WI38 (cell line): ENCODE results near the gene GFOD2.

Experiments used
- H3K4me3 ChIP-seq: 2 replicates; pipeline ENCODE4 v1.5.1; 2011; ENCODE audit warnings: low read depth, mild to moderate bottlenecking, control low read depth, low read length
- CTCF ChIP-seq: IDR thresholded peaks from 2 replicates; pipeline ENCODE4 v1.5.1; 2012; ENCODE audit warnings: low read depth, mild to moderate bottlenecking, control low read depth, low read length

Gene GFOD2

DNA sequence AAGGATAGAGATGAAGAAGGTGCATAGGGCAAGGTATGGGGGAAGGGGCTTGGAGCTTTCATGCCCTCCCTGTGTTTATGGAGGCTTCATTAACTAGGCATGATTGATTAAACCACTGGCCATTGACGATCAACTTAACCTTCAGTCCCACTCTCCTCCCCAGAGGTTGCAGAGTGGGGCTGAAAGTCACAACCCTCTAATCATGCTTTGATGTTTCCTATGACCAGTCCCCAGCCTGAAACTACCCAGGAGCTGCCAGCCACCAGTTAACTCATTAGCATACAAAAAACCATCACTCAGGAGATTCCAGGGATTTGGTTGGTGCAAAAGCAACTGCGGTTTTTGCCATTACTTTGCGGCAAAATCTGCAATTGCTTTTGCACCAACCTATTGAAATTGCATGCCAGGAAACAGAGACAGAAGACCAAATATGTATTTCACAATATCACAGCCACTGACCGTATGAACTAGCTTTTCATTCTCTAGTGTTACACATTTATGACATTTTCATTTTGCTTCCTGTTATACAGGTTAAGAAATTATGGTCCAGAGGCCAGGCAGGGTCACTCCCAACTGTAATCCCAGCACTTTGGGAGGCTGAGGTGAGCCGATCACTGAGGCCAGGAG is 5.4 kb downstream of the GFOD2 start:
- no peak for TF ChIP-seq CTCF
- no peak overlapping the region for H3K4me3 ChIP-seq

DNA sequence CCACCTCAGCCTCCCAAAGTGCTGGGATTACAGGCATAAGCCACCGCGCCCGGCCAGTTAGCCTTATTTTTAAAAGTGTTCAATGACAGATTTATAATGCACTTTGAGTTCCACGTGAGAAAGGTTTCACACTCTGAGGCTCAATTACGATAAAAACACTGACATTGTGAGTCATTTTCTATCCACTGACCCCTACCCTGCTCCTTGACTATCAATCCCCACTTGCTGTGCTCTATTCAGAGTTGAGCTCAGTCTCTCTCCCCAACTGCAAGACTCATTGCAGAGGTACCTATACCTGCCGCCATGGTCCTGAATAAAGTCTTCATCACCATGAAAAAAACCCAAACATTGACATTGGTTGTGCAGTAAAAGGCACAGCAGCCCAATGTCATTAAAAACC is 8.5 kb downstream of the GFOD2 start:
- no peak overlapping the region for H3K4me3 ChIP-seq
- no peak for TF ChIP-seq CTCF

DNA sequence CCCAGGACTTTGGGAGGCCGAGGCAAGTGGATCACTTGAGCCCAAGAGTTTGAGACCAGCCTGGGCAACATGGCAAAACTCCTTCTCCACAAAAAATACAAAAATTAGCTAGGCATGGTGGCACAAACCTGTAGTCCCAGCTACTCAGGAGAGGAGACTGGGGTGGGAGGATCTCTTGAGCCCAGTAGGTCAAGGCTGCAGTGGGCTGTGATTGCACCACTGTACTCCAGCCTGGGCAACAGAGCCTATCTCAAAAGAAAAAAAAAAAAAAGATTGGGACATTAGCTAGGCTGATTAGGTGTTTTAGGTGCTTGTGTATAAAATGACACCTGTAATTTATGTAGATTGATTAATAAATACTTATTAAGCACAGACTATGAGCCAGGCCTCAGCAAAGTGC is 10.1 kb downstream of the GFOD2 start:
- no peak for TF ChIP-seq CTCF
- no peak overlapping the region for H3K4me3 ChIP-seq

- no peak overlapping the region for H3K4me3 ChIP-seq
- no peak for TF ChIP-seq CTCF
Observed at GRCh38 chr16:67708368-67708771, 10.7 kb downstream of the GFOD2 start.

DNA sequence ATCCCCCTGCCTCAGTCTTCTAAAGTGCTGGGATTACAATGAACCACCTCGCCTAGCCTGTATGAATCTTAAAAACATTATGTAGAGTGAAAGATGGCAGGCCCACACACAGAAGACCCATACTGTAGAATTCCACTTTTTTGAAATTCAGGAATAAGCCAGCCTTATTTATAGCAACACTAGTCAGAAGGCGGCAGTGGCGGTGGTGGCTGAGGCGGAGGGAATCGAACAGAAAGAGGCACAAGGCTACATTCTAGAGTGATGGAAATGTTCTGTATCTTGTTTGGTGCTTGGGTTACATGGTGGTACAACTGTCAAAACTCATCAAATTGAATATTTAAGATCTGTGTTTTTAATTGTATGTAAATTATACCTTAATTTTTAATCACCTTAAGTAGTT is 11.3 kb downstream of the GFOD2 start:
- no peak overlapping the region for H3K4me3 ChIP-seq
- no peak for TF ChIP-seq CTCF

- no peak for TF ChIP-seq CTCF
- H3K4me3 ChIP-seq = no peak overlapping the region
Observed at GRCh38 chr16:67707210-67707609, 11.9 kb downstream of the GFOD2 start.

DNA sequence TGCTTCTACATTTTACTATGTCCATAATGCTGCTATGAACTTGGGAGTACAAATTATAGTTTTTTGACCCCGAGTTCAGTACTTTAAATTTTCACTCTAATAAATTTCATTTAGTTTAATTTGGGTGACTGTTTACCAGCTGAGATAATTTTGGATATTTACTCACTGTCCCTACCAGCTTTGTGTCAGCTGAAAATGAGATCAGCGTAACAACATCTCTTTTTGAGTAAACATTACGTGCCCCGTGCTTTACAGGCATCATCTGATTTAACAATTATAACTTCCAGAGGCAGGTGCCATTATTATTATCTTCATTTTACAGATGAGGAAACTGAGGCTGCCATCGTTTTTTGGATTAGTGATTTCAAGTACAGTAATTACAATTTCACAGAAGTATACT is 15.0 kb downstream of the GFOD2 start:
- no peak for TF ChIP-seq CTCF
- no peak overlapping the region for H3K4me3 ChIP-seq
